LNCaP clone FGC (cell line): ENCODE measurements around the gene SLC13A1.

Experiments used
- DNase-seq: peaks from one replicate; pipeline ENCODE4 v3.0.0-alpha.2; 2011; ENCODE audit warnings: low read depth
- H3K4me3 ChIP-seq: 2 replicates; pipeline ENCODE4 v1.5.1; 2011; ENCODE audit warnings: mild to moderate bottlenecking, low read depth, low read length, control low read depth
- TF ChIP-seq, protein P1 (sequence below): IDR thresholded peaks from 2 replicates; pipeline ENCODE4 v1.5.1; 2012; ENCODE audit warnings: mild to moderate bottlenecking; ENCODE audit not compliant: control insufficient read depth, insufficient read depth; ENCODE audit errors: extremely low read depth

SLC13A1 gene

DNA sequence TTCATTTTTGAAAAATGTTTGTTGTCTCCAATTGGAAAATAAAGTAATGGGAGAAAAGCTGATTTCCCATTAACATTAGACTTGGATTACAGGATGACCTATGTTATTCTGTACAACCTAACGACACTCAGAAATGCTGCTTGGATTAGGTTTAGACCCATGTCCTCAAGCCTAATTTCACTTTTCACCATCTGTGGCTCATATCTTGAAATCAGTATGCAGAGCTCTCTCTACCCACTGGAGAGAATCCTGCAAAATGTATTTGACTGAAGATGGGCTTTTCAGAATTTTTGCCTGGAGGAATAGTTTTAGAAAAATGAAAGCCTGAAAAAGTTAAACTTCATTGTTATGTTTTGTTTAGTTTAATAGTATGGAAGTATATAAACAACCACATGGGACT is 63.8 kb downstream of the SLC13A1 start:
- TF ChIP-seq, protein P1, sequence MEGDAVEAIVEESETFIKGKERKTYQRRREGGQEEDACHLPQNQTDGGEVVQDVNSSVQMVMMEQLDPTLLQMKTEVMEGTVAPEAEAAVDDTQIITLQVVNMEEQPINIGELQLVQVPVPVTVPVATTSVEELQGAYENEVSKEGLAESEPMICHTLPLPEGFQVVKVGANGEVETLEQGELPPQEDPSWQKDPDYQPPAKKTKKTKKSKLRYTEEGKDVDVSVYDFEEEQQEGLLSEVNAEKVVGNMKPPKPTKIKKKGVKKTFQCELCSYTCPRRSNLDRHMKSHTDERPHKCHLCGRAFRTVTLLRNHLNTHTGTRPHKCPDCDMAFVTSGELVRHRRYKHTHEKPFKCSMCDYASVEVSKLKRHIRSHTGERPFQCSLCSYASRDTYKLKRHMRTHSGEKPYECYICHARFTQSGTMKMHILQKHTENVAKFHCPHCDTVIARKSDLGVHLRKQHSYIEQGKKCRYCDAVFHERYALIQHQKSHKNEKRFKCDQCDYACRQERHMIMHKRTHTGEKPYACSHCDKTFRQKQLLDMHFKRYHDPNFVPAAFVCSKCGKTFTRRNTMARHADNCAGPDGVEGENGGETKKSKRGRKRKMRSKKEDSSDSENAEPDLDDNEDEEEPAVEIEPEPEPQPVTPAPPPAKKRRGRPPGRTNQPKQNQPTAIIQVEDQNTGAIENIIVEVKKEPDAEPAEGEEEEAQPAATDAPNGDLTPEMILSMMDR = no peak
- no peak overlapping the region for H3K4me3 ChIP-seq
- no peak for DNase-seq

GRCh38 chr7:123133924-123134323 is 65.8 kb downstream of the SLC13A1 start:
- DNase-seq = no peak
- TF ChIP-seq, protein P1 = no peak
- H3K4me3 ChIP-seq = no peak overlapping the region

- TF ChIP-seq, protein P1 = no peak
- H3K4me3 ChIP-seq = no peak overlapping the region
- no peak for DNase-seq
These were observed 67.8 kb downstream of the SLC13A1 start for GRCh38 chr7:123131961-123132360.

DNA sequence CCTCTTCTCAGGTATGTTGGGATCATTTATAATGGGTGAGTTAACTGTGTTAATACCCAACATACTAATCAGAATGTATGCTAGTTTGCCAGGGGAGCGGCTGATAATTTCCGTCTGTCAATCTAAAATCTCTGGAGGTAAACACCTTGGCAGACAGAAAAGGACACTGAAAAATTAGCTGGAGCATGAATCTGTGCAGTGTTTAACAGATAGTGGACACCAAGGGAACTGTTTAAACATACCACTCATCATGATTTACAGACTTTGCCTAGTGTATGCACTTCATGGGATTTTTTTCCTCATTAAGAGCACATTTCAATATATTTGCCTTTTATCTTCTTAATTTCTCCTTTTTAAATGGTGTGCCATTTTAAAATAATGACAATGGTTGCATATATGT is 68.2 kb downstream of the SLC13A1 start:
- H3K4me3 ChIP-seq = no peak overlapping the region
- TF ChIP-seq, protein P1 = no peak
- DNase-seq = no peak

DNA sequence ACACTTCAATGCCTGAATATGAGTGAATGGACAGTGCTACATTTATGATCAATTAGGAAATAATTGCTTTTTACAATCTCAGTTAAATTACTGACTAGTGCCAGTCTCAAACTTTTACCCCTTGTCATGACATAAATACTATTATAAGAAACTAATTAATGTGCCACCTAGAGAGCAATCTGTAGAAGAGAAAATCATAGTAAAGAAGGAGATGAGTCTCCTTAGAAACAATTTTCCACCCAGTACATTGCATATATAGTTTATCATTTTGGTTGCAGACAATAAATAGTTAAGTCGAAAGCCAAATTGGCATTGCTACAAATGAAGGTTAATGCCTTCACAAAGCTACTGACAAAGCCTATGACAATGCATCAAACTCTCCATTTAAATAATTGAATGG is 68.6 kb downstream of the SLC13A1 start:
- no peak overlapping the region for H3K4me3 ChIP-seq
- DNase-seq = no peak
- TF ChIP-seq, protein P1 = peak; percentile 10; the same call in 1 of the 2 replicates

- H3K4me3 ChIP-seq = no peak overlapping the region
- TF ChIP-seq, protein P1 = no peak
- no peak for DNase-seq
These were observed 73.1 kb downstream of the SLC13A1 start for GRCh38 chr7:123126691-123127090.

GRCh38 chr7:123126171-123126570 is 73.6 kb downstream of the SLC13A1 start:
- H3K4me3 ChIP-seq = no peak overlapping the region
- TF ChIP-seq, protein P1 = no peak
- no peak for DNase-seq
